ENCODE data around the gene RAD1.
"Not testable (repeated sequence)": the region's sequence is repeated elsewhere in the genome, so short reads cannot be mapped to it uniquely, and the experiment has no call there.

RAD1 gene

DNA sequence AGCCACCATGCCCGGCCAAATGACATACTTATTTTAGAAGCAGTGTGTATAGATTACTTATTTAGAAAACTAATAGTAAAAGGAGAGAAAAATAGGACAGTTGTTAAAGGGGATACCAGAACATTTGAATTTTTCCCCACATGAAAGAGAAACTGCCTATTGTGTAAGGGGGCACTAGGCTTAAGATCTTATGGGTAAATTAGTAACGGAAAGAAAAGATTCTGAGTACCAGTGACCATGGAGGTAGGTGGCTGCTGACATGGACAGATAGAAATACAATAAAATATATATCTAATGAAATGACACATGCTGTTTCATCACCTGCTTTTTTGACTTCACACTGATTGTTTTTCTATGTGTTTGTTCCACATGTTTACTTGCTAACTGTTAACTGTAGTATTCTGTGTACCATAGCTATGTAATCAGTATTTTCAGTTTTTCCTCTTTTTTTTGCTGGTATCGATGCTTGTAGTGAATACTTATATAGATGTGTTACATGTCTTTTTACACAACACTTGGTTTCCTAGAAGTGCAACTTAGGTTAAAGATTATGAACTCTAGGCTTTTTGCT is 11.1 kb upstream of the RAD1 start:
- DNase-seq, result no peak
- H3K27ac Mint-ChIP-seq, result peak overlapping the region; percentile 64
- H3K36me3 Mint-ChIP-seq (ENCODE audit: low read depth), result peaks cover 81% of the 10 kb centered on the region
- no peaks in the 10 kb centered on the region for H3K9me3 Mint-ChIP-seq
- H3K4me3 Mint-ChIP-seq, result no peak overlapping the region
- H3K4me1 Mint-ChIP-seq (ENCODE audit: low read depth), result peaks cover 58% of the 10 kb centered on the region
- H3K27me3 Mint-ChIP-seq, result no peaks in the 10 kb centered on the region

GRCh38 chr5:34924462-34924765 is 9.1 kb upstream of the RAD1 start:
- Mint-ChIP-seq H3K4me3 (peak overlapping the region; percentile 49), H3K36me3 (ENCODE audit: low read depth) (peaks cover 86% of the 10 kb centered on the region)

GRCh38 chr5:34923694-34924461 is 8.6 kb upstream of the RAD1 start:
- Mint-ChIP-seq H3K36me3 (ENCODE audit: low read depth) (peaks cover 89% of the 10 kb centered on the region), H3K4me1 (ENCODE audit: low read depth) (peaks cover 51% of the 10 kb centered on the region), H3K9me3 (no peaks in the 10 kb centered on the region), H3K27ac (peak overlapping the region; percentile 84), H3K4me3 (peak overlapping the region; percentile 49), H3K27me3 (no peaks in the 10 kb centered on the region)
- no peak for DNase-seq

More at GRCh38 chr5:34924462-34924765, 9.1 kb upstream of the RAD1 start:
- Mint-ChIP-seq H3K27me3 (no peaks in the 10 kb centered on the region), H3K27ac (peak overlapping the region; percentile 84), H3K9me3 (no peaks in the 10 kb centered on the region), H3K4me1 (ENCODE audit: low read depth) (peaks cover 54% of the 10 kb centered on the region)
- no peak for DNase-seq

GRCh38 chr5:34923256-34923655 is 8.0 kb upstream of the RAD1 start:
- H3K27me3 Mint-ChIP-seq, DNase-seq, H3K9me3 Mint-ChIP-seq: not testable (repeated sequence)
- peak overlapping the region; percentile 84 for H3K27ac Mint-ChIP-seq
- peaks cover 49% of the 10 kb centered on the region for H3K4me1 Mint-ChIP-seq (ENCODE audit: low read depth)
- H3K36me3 Mint-ChIP-seq (ENCODE audit: low read depth), result peaks cover 92% of the 10 kb centered on the region
- H3K4me3 Mint-ChIP-seq, result peak overlapping the region; percentile 49

GRCh38 chr5:34919077-34919476 is 3.8 kb upstream of the RAD1 start:
- Mint-ChIP-seq H3K27me3 (no peaks in the 10 kb centered on the region), H3K9me3 (no peaks in the 10 kb centered on the region), H3K36me3 (ENCODE audit: low read depth) (peaks cover 57% of the 10 kb centered on the region), H3K4me3 (peak overlapping the region; percentile 31), H3K4me1 (ENCODE audit: low read depth) (peaks cover 39% of the 10 kb centered on the region), H3K27ac (peak overlapping the region; percentile 69)
- DNase-seq, result no peak

GRCh38 chr5:34918025-34918424 is 2.7 kb upstream of the RAD1 start:
- Mint-ChIP-seq H3K9me3 (no peaks in the 10 kb centered on the region), H3K27ac (no peak overlapping the region), H3K36me3 (ENCODE audit: low read depth) (peaks cover 58% of the 10 kb centered on the region), H3K4me3 (no peak overlapping the region), H3K4me1 (ENCODE audit: low read depth) (peaks cover 38% of the 10 kb centered on the region), H3K27me3 (no peaks in the 10 kb centered on the region)
- DNase-seq, result no peak

DNA sequence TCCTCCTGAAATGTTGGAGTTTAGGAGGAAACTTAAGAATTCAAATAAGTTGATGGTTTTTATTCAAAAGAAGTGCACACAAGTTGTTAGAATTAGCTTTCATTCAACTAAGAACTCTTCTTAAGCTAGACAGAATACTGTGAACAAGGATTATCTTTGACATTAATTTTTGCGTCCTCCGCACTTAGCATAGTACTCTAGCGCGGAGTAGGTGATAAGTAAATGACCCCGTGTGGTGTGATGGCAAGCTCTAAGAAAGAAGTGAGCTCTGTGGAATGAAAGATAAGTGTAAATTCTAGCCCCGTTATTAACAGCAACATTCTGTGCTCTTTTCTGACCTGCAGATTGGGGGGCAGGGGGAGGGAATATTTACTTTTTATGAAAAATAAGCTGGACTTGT is 1.2 kb upstream of the RAD1 start:
- no peak for DNase-seq
- H3K27me3 Mint-ChIP-seq, result no peaks in the 10 kb centered on the region
- no peaks in the 10 kb centered on the region for H3K9me3 Mint-ChIP-seq
- H3K27ac Mint-ChIP-seq, result no peak overlapping the region
- peaks cover 56% of the 10 kb centered on the region for H3K36me3 Mint-ChIP-seq (ENCODE audit: low read depth)
- H3K4me3 Mint-ChIP-seq, result no peak overlapping the region
- peaks cover 34% of the 10 kb centered on the region for H3K4me1 Mint-ChIP-seq (ENCODE audit: low read depth)

DNA sequence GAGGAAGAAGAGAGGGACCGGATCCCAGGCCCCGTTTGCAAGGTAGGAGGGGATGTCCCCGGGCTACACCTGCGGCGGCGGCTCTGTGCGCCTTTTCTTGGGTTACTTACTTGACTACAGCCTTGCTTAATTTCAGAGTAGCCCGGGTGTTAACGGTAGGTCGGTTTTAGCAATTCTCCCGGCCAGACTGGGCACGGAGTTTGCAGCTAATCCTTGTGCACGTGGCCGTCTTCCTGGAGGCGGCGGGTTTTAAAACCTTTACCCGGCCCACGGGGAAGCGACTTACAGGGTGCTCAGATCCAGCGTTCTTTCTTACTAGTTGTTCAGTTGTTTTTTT is 520 bp upstream of the RAD1 start:
- H3K4me3 Mint-ChIP-seq, result no peak overlapping the region
- no peaks in the 10 kb centered on the region for H3K9me3 Mint-ChIP-seq
- H3K36me3 Mint-ChIP-seq (ENCODE audit: low read depth), result peaks cover 56% of the 10 kb centered on the region
- peaks cover 32% of the 10 kb centered on the region for H3K4me1 Mint-ChIP-seq (ENCODE audit: low read depth)
- H3K27me3 Mint-ChIP-seq, result no peaks in the 10 kb centered on the region
- H3K27ac Mint-ChIP-seq, result no peak overlapping the region
- DNase-seq, result no peak

DNA sequence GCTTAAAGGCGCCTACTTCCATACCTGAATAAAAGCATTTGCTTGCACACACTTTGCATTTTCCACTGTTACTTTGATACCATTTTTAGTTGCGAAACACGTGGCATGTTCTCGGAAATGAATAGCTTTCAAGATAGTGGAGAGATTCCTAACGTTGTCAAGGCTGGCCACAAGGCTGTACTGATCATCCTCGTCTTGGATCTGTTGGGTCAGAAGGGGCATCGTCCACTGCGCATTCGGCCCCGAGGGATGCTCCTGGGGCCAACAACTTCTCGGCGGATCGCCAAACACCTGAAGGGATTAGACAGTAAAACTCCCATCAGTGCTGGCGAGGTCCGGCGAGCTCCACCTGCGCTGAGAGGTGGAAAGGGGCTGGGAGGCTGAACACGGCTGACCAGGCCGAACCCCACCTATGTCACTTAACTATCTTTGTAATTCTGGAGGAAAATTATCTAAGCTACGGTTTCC is 599 bp downstream of the RAD1 start:
- H3K36me3 Mint-ChIP-seq (ENCODE audit: low read depth), result peaks cover 56% of the 10 kb centered on the region

GRCh38 chr5:34913072-34913471 is 2.2 kb downstream of the RAD1 start:
- Mint-ChIP-seq H3K27me3 (no peaks in the 10 kb centered on the region), H3K36me3 (ENCODE audit: low read depth) (peaks cover 59% of the 10 kb centered on the region), H3K9me3 (no peaks in the 10 kb centered on the region), H3K4me3 (no peak overlapping the region), H3K27ac (no peak overlapping the region), H3K4me1 (ENCODE audit: low read depth) (peaks cover 25% of the 10 kb centered on the region)
- DNase-seq, result no peak

More for the DNA sequence above, 599 bp downstream of the RAD1 start:
- no peaks in the 10 kb centered on the region for H3K9me3 Mint-ChIP-seq
- no peak overlapping the region for H3K27ac Mint-ChIP-seq
- peak; percentile 60 for DNase-seq
- H3K4me3 Mint-ChIP-seq, result no peak overlapping the region
- no peaks in the 10 kb centered on the region for H3K27me3 Mint-ChIP-seq
- peaks cover 27% of the 10 kb centered on the region for H3K4me1 Mint-ChIP-seq (ENCODE audit: low read depth)

DNA sequence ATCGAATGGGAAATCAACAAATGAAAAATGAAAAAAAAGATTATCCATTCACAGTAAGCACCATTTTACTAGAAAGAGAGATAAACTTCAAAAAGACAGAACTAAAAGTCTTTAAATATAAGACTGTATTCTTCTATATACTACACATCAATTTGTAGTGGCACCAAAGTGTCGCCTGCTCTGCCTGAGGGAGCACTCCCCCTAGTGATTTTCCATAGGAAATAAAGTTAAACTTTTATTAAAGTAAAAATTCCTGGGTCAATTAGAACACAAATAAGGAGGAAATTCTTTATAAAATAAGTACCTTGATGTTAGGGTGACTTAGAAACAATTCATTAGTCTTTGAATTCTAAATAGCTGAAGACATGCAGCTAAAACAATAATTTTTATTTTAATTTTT is 9.7 kb downstream of the RAD1 start:
- H3K4me3 Mint-ChIP-seq, result no peak overlapping the region
- no peaks in the 10 kb centered on the region for H3K9me3 Mint-ChIP-seq
- no peak overlapping the region for H3K27ac Mint-ChIP-seq
- DNase-seq, result no peak
- no peaks in the 10 kb centered on the region for H3K4me1 Mint-ChIP-seq (ENCODE audit: low read depth)
- H3K27me3 Mint-ChIP-seq, result no peaks in the 10 kb centered on the region
- peaks cover 77% of the 10 kb centered on the region for H3K36me3 Mint-ChIP-seq (ENCODE audit: low read depth)

- Mint-ChIP-seq H3K4me3 (no peak overlapping the region), H3K27ac (no peak overlapping the region), H3K9me3 (no peaks in the 10 kb centered on the region), H3K36me3 (ENCODE audit: low read depth) (peaks cover 57% of the 10 kb centered on the region), H3K4me1 (ENCODE audit: low read depth) (no peaks in the 10 kb centered on the region), H3K27me3 (no peaks in the 10 kb centered on the region)
- DNase-seq, result no peak
Observed at GRCh38 chr5:34903260-34903659, 12.0 kb downstream of the RAD1 start.

DNA sequence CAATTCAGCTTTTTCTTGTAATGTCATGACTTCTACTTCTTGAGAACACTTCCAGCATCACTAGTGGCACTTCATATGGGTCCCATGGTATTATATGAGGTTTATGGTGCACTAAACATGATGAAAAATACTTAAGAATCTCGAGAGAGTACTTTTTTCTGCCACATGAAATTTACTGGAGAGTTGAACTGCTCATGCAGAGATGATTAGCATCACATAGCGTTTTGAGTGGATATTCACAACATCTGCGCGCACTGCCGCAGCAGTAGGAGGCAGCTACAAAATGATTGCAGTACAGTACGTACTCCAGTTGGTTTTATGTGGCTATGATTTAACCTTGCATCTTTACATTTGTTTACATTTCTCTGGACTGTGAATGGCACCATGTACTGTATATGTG is 14.7 kb downstream of the RAD1 start:
- no peaks in the 10 kb centered on the region for H3K9me3 Mint-ChIP-seq
- H3K4me3 Mint-ChIP-seq, result no peak overlapping the region
- no peaks in the 10 kb centered on the region for H3K4me1 Mint-ChIP-seq (ENCODE audit: low read depth)
- DNase-seq, result no peak
- no peak overlapping the region for H3K27ac Mint-ChIP-seq
- no peaks in the 10 kb centered on the region for H3K27me3 Mint-ChIP-seq
- H3K36me3 Mint-ChIP-seq (ENCODE audit: low read depth), result peaks cover 48% of the 10 kb centered on the region

DNA sequence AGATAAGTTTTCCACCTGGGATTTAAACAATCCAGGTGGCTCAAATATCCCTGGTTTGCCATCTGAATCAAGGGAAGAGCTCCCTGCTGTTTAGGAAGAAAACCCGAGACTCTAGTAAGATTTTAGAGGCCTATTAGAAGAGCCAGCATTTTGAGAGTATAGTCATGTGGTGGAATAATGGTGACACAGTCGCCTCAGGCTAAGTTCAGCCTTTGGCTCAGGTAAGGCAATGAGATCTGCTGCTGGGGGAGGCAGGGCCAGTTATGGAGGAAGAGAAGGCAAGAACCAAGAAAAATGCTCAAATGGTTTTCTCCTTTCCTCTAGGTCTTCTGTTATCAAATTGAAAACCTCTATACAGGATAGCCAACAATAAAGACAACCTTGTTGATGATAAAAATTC is 16.2 kb downstream of the RAD1 start:
- Mint-ChIP-seq H3K27me3 (no peaks in the 10 kb centered on the region), H3K9me3 (no peaks in the 10 kb centered on the region), H3K36me3 (ENCODE audit: low read depth) (peaks cover 35% of the 10 kb centered on the region), H3K4me1 (ENCODE audit: low read depth) (no peaks in the 10 kb centered on the region), H3K4me3 (no peak overlapping the region), H3K27ac (no peak overlapping the region)
- DNase-seq, result no peak

DNA sequence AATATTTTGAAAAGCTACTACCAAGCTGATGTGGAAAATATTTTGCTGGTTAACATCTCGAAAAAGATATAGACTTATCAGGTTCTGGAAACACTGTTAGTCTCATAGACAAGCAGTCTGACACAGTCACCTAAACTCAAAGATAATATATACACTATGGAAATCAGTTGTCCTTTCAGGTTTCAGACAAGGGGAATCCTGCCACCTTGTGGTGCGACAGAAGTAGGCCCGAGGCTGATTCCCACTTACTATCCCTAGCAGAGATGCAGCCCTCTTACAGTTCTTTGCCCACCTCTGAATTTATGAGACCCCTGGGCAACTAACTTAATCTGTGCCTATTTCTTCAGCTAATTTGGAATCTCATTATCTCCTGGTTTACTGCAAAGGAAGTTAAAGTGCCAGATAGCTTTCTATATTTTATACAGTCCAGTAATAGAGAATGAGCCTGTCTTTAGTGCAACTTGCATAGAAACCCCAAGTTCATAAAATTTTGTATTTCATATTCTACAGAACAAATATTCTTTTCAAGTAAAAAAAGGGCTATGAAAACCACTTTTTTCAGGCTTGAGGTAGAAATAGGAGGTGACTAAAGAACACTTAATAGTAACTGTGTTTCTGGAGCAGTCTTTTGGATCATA is 16.9 kb downstream of the RAD1 start:
- H3K36me3 Mint-ChIP-seq (ENCODE audit: low read depth), result peaks cover 32% of the 10 kb centered on the region
- H3K4me3 Mint-ChIP-seq, result no peak overlapping the region
- H3K27me3 Mint-ChIP-seq, result no peaks in the 10 kb centered on the region
- H3K27ac Mint-ChIP-seq, result no peak overlapping the region
- no peaks in the 10 kb centered on the region for H3K9me3 Mint-ChIP-seq
- DNase-seq, result peak; percentile 53
- no peaks in the 10 kb centered on the region for H3K4me1 Mint-ChIP-seq (ENCODE audit: low read depth)

All from activated T-cell treated with anti-CD3 and anti-CD28 coated beads, Interleukin-2, amount 50 U/mL, for 24 hours (primary cell).